ENCODE measurements around the gene ANKRD40CL. TPM values are rescaled to one million over a fixed set of nuclear protein-coding genes. Genes with fewer than 3 reads are reported as not detected.
"Not testable (repeated sequence)": the region's sequence is repeated elsewhere in the genome, so short reads cannot be mapped to it uniquely, and the experiment has no call there.

ANKRD40CL gene
- polyA plus RNA-seq: under 1 TPM in 1 of 3 donors, not detected in 2; 0.33 TPM

GRCh38 chr17:50767446-50767845, at the start of gene ANKRD40CL:
Gene ANKRD40CL, minus strand, starts transcription at chr17:50767518. Its CDS starts 605 bp downstream, at chr17:50766913.
- 87 to 94% (median 87%) methylated on average over 9 of the region's 9 CpGs for WGBS, 3 donors
- H3K27ac ChIP-seq (ENCODE audit: low read depth, low read length): no peak within 1 kb of the TSS

GRCh38 chr17:50816271-50816670, 49.0 kb upstream of the ANKRD40CL start:
- WGBS, 3 donors: 74 to 86% (median 77%) methylated on average over 5 of the region's 5 CpGs
- no peak overlapping the region for H3K27ac ChIP-seq (ENCODE audit: low read depth, low read length)

DNA sequence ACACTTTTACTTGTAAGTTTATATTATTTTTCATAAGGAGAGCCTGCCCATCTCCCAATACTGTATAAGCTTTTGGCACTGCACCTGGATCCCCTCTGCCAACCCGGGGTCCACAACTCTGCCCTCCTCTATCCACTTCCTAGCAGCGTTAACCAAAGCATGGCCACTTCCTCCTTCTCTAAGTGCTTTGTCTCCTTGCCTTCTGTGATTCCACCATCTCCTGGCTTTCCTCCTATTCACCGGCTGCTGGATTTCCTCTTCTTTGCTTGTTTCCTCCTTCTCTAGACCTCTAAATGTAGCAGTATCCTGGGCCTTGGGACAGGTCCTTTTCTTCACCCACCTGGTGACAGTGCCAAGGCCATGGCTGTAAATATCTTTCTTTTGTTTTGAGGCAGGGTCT, 48.1 kb upstream of the ANKRD40CL start:
- WGBS, 3 donors: 35 to 81% (median 54%) methylated on average over 3 of the region's 3 CpGs
- no peak overlapping the region for H3K27ac ChIP-seq (ENCODE audit: low read depth, low read length)

DNA sequence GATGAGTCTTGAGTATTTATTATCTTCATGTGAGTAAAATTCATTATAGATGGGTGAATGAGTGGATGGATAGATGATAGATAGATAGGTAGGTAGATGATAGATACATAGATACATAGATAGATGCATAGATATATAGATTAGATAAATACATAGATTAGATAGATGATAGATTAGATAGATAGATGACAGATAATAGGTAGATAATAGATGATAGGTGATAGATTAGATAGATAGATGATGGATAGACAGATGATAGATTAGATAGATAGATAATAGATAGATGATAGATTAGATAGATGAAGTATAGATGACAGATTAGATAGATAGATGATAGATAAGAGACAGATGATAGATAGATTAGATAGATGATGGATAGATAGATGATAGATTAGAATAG, 46.3 kb upstream of the ANKRD40CL start:
- no peak overlapping the region for H3K27ac ChIP-seq (ENCODE audit: low read depth, low read length)

DNA sequence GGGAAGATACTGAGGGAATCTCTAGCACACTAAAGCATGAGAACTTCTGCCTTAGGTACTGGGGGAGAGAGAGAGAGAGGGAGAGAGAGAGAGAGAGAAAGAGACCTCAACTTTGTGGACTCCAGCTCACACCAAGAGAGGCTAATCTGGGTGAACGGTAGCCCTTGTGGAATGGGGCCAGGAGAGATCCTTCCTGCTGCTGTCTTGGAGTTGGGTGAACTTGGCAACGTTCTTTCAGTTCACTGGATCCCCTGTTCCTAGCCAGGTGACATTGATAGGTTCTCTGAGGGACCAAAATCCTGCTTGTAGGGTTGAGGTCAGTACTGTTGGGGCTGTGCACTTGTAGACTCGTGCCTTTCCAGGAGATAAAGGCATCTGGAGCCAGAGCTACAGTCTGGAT, 41.6 kb upstream of the ANKRD40CL start:
- H3K27ac ChIP-seq (ENCODE audit: low read depth, low read length): no peak overlapping the region
- WGBS, 3 donors: 44 to 82% (median 57%) methylated on average over 3 of the region's 3 CpGs

GRCh38 chr17:50808413-50808812, 41.1 kb upstream of the ANKRD40CL start:
- WGBS, 3 donors: 96 to 99% (median 96%) methylated on average over 7 of the region's 7 CpGs
- H3K27ac ChIP-seq (ENCODE audit: low read depth, low read length): no peak overlapping the region

DNA sequence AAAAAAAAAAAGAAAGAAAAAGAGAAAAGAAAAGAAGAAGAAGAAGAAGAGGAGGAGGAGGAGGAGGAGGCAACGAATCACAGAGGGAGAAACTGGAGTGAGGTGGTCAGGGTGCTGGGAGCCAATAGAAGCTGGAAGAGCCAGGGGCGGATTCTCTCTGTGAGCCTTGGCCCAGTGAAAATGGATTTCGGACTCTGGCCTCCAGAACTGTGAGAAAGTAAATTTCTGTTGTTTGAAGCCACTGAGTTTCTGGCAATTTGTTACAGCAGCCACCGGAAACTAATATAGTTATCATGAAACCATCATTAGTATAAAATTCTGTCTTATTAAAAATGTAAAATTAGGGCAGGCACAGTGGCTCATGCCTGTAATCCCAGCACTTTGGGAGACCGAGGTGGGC, 40.4 kb upstream of the ANKRD40CL start:
- 83 to 90% (median 86%) methylated on average over 5 of the region's 5 CpGs for WGBS, 3 donors
- H3K27ac ChIP-seq (ENCODE audit: low read depth, low read length): no peak overlapping the region

DNA sequence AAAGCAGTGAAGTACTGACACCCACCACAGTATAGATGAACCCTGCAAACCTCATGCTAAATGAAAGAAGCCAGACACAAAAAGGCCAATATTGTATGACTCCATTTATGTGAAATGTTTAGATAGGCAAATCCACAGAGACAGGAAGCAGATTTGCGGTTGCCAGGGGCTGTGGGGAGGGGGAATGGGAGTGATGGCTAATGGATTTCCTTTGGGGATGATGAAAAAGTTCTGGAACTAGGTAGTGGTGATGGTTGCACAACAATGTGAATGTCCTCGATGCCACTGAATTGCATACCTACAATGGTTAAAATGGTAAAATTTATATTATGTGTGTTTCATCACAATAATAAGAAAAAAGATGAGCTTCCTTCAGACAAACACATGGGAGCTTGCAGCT, 39.7 kb upstream of the ANKRD40CL start:
- no peak overlapping the region for H3K27ac ChIP-seq (ENCODE audit: low read depth, low read length)
- WGBS, 3 donors: 41 to 81% (median 50%) methylated on average over 2 of the region's 2 CpGs

DNA sequence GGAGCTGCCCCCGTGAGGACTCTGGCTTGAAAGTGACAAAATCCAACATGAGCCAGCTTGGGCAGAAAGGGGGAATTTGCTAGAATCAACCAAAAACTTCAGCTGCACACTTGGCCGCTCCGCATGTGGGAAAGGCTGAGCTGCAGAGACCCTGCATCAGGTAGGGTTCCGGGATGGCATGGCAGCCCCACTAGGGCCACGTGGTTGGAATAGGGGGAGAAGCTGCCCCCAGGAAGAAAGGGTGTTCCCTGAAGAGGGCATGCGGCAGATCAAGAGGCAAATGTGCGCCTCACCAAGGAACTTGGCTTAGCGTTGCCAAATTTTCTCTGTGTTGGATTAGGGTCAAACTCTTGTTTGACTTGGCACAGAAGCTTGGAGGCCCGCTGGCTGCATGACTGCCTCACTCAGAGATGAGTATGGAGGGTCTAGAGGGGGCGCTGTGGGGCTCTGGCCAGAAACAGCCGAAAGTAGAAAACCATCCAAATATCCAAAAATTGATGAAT, 38.9 kb upstream of the ANKRD40CL start:
- 34 to 84% (median 68%) methylated on average over 11 of the region's 11 CpGs for WGBS, 3 donors
- H3K27ac ChIP-seq (ENCODE audit: low read depth, low read length): no peak overlapping the region

DNA sequence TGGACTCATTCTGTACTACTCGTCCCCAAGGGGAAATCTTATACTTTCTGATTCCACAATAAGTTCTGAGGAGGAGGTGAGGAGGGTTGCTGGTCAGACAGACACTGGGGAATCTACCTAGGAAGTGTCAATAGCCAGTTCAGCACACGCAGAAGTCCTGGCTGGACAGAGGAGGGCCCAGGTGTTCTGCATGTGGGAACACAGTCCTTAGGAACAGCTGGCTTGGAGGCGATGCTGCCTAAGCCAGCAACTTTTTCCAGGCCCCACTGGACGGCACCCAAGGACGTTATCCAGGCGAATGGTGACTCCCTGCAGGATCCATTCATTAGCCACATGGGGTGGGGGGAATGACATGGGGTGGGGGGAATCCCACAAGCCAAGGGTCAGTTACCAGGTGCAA, 38.2 kb upstream of the ANKRD40CL start:
- no peak overlapping the region for H3K27ac ChIP-seq (ENCODE audit: low read depth, low read length)
- WGBS, 3 donors: 28 to 78% (median 63%) methylated on average over 6 of the region's 6 CpGs

GRCh38 chr17:50804749-50805475, 37.6 kb upstream of the ANKRD40CL start:
- not testable (repeated sequence) for H3K27ac ChIP-seq (ENCODE audit: low read depth, low read length)
- 90 to 94% (median 94%) methylated on average over 13 of the region's 13 CpGs for WGBS, 3 donors

DNA sequence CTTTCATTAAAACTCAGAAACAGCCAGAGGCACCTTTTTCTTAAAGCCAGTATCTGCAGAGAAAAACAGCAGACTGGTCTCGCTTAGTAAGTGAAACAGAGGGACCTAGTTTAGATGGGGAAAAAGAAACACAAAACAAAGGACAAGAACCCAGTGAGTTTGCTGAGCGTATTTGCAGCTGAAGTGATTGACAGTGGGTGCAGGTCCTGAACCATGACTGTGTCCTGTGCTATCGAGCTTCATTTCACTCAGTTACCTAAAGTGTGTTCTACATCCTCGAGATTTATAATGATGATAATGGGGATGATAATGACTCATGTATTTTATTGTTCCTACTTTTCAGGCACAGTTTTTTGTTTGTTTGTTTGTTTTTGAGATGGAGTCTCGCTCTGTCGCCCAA, 36.4 kb upstream of the ANKRD40CL start:
- H3K27ac ChIP-seq (ENCODE audit: low read depth, low read length): no peak overlapping the region
- WGBS, 3 donors: 83 to 90% (median 85%) methylated on average over 6 of the region's 6 CpGs

DNA sequence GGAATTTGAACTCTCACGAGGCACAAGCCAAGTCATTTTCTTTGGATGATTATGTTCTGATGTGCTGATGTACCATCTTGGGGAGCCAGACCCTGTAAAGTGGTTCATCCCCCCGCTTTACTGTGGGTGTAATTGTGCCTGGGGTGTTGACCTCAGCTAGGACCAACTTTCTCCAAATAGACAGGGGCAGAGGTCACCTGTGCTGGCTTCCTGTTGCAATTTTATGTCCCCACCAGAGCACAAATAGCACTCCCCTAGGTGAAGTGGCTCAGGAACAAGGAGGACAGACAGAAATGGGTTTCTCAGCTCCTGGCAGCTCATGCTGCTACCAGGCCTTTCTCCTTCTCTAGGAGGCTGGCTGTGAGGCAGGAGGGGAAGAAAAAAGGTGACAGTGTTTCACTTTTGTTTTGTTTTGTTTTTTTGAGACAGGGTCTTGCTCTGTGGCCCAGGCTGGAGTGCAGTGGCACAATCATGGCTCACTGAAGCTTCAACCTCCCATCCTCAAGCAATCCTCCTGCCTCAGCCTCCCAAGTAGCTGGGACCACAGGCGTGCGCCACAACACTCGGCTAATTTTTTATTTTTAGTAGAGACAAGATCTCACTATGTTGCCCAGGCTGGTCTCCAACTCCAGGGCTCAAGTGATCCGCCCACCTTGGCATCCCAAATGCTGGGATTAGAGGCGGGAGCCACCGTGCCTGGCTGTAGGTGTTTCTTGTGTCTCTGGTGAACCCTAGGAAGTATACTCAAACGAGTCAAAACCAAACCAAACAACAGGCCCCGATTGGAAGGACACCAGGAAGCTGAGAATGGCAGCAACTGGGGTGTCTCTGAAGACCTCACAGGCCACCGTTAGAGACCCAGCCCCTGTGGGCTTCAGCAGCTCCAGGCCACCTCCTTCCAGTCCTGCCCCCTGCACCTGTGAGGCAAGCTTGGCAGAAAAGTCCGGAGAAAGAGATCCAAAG, 35.6 kb upstream of the ANKRD40CL start:
- WGBS, 3 donors: 84 to 88% (median 85%) methylated on average over 12 of the region's 12 CpGs
- H3K27ac ChIP-seq (ENCODE audit: low read depth, low read length): no peak overlapping the region

DNA sequence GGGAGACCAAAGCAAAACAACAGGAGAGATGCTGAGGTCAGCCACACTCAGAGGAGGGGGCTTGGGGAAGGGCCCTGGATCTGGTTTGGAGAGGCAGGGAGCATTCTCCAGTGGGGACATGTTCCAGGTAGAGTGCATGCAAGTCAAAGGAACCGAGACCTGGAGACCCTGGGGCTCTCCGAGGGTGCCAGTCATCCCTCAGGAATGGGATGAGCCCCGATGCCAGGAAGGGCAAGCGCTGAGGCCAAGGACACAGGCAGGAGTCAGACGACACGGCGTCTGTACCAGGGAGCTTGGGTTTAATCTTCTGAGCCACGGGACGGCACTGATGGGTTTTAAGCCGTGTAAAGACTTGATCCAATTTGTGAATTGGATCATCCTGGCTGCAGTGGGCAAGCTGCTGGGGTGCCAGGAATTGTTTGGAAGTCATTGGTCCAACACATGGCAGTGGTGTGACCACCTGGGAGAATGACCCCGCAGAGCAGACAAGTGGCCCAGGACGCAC, 32.9 kb upstream of the ANKRD40CL start:
- WGBS, 3 donors: 90 to 96% (median 90%) methylated on average over 12 of the region's 12 CpGs
- no peak overlapping the region for H3K27ac ChIP-seq (ENCODE audit: low read depth, low read length)

DNA sequence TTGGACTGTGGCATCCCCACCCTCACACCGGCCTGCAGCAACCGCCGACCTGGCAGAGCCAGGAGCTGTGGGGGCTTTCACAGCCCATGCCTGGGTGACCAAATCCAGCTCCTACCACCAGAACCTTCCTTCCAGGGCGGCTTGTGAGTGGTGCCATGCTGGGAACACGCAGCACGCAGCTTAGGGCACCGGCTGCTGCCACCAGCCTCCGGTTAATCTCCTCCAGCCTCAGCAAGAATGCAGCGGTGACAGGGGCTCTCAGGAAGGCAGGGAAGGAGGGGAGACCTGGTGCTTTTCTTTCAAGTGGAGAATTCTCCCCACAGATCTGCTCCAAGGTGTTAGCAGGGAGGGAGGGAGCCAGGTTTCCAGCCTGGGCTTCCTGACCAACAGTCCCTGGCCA, 32.3 kb upstream of the ANKRD40CL start:
- no peak overlapping the region for H3K27ac ChIP-seq (ENCODE audit: low read depth, low read length)
- WGBS, 3 donors: 93 to 94% (median 94%) methylated on average over 9 of the region's 9 CpGs

DNA sequence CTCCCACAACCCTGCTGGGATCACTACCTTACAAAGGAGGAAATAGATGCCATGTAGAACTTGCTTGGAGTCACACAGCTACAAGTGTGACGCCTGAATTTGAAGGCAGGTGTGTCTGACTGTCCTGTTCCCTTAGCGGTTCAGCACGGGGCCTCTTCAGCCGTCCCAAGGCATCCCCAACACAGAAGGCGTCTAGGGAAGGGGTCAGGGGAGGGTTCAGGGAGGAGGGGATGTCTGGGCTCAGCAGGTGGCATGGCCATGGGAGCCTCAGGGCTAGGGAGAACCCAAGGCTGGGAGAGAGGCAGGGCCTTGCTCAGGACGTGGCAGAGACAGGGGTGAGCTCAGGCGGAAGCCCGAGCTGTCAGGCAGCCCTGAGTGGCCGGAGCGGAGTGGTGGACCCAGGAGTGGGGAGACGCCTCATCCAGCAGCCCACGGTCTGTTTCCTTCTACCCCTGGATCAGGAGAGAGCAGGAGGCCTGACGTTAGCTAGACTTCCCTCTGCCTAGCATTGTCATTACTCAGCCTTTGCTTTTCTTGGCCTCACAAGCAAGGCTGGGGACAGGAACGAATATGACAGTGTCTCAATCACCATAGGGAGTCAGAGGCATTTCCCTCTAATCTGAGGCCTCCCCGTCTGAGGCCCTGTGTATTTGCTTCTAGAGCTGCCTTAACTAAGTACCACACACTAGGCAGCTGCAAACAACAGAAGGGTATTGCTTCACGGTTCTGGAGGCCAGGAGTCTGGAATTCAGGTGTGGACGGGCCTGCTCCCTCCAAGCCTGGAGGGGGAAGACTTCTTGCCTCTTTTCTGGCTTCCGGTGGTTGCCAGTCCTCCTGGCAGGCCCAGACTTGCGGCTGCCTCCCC, 31.3 kb upstream of the ANKRD40CL start:
- 87 to 91% (median 90%) methylated on average over 19 of the region's 19 CpGs for WGBS, 3 donors
- H3K27ac ChIP-seq (ENCODE audit: low read depth, low read length): no peak overlapping the region

DNA sequence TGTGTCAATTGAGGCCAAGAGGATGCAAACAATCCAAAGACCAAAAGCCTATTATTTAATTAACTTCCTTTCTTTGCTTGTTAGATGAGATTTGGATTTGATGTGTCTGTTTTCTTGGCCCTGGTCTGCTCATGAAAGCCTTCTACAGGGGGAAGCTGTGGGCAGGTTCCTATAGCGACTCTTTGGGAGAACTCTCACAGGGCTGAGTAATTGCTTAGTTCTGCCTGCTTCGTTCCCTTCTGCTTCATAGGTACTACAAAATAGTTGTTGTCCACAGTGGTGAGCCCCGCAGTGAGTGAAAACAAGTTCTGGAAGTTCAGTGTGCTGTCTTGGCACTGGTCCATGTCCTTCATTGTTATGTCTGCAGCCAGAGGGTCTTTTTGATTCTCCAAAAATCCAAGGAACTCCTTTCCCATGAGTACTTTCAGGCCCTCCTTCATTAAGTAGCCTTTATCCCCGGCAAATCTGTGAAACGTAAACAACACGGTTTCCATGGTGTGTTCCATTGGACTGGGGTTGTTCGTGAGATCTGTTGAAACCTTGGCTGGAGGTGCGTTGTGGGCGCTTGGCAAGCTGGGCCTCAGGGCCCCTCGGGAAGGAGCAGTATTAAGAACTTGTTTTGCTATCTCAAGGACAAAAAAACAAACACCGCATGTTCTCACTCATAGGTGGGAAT, 30.0 kb upstream of the ANKRD40CL start:
- 56 to 61% (median 56%) methylated on average over 11 of the region's 11 CpGs for WGBS, 3 donors

GRCh38 chr17:50794361-50794760, 27.0 kb upstream of the ANKRD40CL start:
- 90 to 92% (median 92%) methylated on average over 6 of the region's 6 CpGs for WGBS, 3 donors
- no peak overlapping the region for H3K27ac ChIP-seq (ENCODE audit: low read depth, low read length)

More for the DNA sequence above, 30.0 kb upstream of the ANKRD40CL start:
- H3K27ac ChIP-seq (ENCODE audit: low read depth, low read length): no peak overlapping the region

Data from adipose tissue (tissue), 3 donors.